ENCODE measurements around the gene TCOF1.

DNA sequence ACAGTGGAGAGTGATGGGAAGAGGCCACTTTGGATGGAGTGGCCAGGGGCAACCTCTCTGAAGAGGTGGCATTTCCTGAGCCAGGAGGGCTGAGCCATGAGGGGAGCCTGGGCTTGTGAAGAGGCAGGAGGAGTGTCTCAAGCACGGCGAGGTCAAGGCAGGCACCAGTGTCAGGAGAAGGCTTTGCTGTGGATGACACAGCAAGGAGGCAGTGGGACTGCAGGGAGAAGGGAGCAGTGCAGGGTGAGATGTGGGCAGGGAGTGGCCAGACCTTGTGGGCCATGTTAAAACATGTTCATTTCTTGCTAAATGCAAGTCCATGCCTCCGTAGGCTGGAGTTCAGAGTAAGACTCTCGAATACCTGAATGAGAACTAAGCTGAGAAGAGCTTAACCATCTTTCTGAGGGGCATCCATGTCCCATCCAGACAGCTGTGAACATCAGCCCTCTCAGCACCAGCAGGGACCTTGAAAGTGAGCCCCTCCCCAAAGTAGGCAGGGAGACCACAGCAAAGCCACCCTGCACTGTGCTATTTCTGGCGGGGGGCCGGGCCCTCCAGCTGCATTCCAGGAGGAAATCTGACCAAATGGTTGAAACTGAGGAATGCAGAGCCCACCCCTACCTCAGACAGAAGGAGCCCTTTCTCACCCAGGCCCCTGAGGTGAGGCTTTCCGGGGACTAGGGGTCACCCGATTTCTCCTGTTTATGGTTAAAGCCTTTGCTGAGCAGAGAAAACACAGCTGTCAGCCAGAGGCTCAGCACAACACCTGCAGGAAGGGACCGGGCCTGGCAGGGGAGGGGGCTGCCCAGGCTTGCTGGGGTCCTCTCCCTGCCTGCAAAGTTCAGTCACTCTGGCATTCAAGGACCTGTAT is 38.6 kb upstream of the TCOF1 start:
- TF ChIP-seq, protein P1, sequence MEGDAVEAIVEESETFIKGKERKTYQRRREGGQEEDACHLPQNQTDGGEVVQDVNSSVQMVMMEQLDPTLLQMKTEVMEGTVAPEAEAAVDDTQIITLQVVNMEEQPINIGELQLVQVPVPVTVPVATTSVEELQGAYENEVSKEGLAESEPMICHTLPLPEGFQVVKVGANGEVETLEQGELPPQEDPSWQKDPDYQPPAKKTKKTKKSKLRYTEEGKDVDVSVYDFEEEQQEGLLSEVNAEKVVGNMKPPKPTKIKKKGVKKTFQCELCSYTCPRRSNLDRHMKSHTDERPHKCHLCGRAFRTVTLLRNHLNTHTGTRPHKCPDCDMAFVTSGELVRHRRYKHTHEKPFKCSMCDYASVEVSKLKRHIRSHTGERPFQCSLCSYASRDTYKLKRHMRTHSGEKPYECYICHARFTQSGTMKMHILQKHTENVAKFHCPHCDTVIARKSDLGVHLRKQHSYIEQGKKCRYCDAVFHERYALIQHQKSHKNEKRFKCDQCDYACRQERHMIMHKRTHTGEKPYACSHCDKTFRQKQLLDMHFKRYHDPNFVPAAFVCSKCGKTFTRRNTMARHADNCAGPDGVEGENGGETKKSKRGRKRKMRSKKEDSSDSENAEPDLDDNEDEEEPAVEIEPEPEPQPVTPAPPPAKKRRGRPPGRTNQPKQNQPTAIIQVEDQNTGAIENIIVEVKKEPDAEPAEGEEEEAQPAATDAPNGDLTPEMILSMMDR (IDR thresholded peaks at IDR 0.05; ENCODE audit: insufficient read depth, low read depth, low read length) = no peak
- no peak for TF ChIP-seq EZH2 (IDR thresholded peaks at IDR 0.05; ENCODE audit: insufficient read depth, low read length)
